Erythroblast (primary cell): ENCODE measurements around the gene TMC6.

Experiments used
- GATA1 ChIP-seq: IDR thresholded peaks from 2 replicates; pipeline ENCODE4 v1.6.1; 2011; ENCODE audit warnings: low read depth, mild to moderate bottlenecking, control low read depth, low read length, moderate library complexity
- POLR2A ChIP-seq: IDR thresholded peaks from 2 replicates; pipeline ENCODE4 v1.6.1; 2011; ENCODE audit warnings: mild to moderate bottlenecking, low read length

GRCh38 chr17:78075545-78075944, 53.0 kb downstream of the TMC6 start:
- TF ChIP-seq POLR2A (no peak), GATA1 (no peak)
